Nephron (organoid): ENCODE data around the gene SNRNP48.

Experiments
- H3K27ac Mint-ChIP-seq, 3 experiments: 2 replicates each; pipeline ENCODE4 v1.8.0; 2020; ENCODE audit warnings: mixed read lengths in 3 of 3, mild to moderate bottlenecking in 2 of 3, moderate library complexity in 1 of 3
- H3K27me3 Mint-ChIP-seq: 2 replicates; pipeline ENCODE4 v1.8.0; 2021; ENCODE audit warnings: low read depth, mild to moderate bottlenecking, moderate library complexity, mixed read lengths
- H3K36me3 Mint-ChIP-seq: 2 replicates; pipeline ENCODE4 v1.8.0; 2020; ENCODE audit warnings: low read depth, mixed read lengths
- H3K4me1 Mint-ChIP-seq: 2 replicates; pipeline ENCODE4 v1.8.0; 2020; ENCODE audit warnings: mixed read lengths
- H3K4me3 Mint-ChIP-seq, 3 experiments: 2 replicates each; pipeline ENCODE4 v1.8.0; 2020; ENCODE audit warnings: mild to moderate bottlenecking in 3 of 3, mixed read lengths in 3 of 3, moderate library complexity in 2 of 3
- H3K9me3 Mint-ChIP-seq: 2 replicates; pipeline ENCODE4 v1.8.0; 2020; ENCODE audit warnings: mixed read lengths
- TF ChIP-seq, protein P1 (sequence below), 3 experiments: fragments of 200-600 bp; sonication (generic); IDR thresholded peaks; one replicate each; pipeline ENCODE4 v1.5.0; 2021; ENCODE audit warnings: antibody characterized with exemption in 3 of 3; ENCODE audit not compliant: unreplicated experiment in 3 of 3

SNRNP48 gene, protein sequence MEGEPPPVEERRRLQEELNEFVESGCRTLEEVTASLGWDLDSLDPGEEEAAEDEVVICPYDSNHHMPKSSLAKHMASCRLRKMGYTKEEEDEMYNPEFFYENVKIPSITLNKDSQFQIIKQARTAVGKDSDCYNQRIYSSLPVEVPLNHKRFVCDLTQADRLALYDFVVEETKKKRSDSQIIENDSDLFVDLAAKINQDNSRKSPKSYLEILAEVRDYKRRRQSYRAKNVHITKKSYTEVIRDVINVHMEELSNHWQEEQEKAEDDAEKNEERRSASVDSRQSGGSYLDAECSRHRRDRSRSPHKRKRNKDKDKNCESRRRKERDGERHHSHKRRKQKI

DNA sequence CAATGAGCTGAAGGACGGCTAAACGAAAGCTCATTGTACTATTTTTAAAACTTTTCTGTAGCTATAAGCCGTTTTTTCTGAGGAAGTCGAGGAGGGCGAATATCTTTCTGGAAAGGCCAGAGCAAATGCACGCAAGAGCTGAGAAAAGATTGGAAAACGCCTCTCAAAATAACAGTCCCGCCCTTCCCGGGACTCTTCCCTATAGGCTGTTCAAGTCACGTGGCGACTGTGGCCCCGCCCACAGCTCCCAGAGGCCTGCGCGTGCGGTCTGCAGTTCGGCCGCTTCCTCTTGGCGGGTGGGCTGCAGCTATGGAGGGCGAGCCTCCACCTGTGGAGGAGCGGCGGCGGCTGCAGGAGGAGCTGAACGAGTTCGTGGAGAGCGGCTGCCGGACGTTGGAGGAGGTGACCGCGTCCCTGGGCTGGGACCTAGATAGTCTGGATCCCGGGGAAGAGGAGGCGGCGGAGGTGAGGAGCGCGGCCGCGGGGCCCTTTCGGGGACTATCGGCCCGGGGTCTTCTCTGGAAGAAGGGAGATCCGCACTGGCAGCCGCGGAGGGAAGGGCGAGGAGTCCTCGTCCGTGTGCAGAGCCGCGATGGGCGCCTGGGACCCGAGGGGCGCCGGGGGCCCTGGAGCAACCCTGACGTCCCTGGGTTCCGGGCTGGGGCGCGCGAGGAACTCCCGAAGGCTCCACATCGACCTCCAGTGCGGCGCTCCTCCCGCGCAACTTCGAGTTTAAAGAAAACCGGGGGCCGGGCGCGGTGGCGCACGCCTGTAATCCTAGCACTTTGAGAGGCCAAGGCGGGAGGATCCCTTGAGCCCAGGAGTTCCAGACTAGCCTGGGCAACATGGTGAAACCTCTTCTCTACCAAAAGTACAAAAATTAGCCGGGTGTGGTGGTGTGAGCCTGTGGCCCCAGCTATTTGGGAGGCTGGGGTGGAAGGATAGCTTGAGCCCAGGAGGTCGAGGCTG is at the start of gene SNRNP48:
TSS of gene SNRNP48 (plus strand) at position 250 of the 969 bp plus-strand sequence. CDS start at position 310, 60 bp downstream.
- H3K4me3 Mint-ChIP-seq: peak within 1 kb of the TSS; percentile 96 to 99 (median 97)

DNA sequence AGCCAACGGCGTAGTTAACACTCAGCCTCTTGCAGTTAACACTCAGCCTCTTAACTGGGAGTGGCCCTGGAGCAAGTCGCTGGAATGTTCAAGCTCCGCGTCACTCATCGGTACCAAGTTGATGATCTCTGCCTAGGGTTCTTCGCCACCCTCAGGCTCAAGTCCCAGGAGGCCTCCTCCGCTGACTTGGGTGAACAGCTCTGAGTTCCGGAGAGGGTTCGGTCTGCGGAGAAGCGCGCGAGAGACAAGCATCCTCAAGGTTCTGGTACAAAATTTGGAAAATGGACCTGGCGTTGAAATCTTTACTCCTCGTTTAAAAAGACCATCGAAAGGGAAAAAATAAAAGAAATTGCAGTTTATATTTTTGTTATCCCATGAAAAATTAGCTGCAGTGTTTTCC is 49.4 kb upstream of the SNRNP48 start:
- Mint-ChIP-seq H3K4me3 (peak overlapping the region; percentile 84 to 93 (median 85)), H3K36me3 (no peaks in the 10 kb centered on the region), H3K9me3 (no peaks in the 10 kb centered on the region), H3K27me3 (peaks cover 92% of the 10 kb centered on the region), H3K27ac (peak overlapping the region; percentile 47 to 98 (median 90)), H3K4me1 (peaks cover 9% of the 10 kb centered on the region)
- TF ChIP-seq, protein P1, sequence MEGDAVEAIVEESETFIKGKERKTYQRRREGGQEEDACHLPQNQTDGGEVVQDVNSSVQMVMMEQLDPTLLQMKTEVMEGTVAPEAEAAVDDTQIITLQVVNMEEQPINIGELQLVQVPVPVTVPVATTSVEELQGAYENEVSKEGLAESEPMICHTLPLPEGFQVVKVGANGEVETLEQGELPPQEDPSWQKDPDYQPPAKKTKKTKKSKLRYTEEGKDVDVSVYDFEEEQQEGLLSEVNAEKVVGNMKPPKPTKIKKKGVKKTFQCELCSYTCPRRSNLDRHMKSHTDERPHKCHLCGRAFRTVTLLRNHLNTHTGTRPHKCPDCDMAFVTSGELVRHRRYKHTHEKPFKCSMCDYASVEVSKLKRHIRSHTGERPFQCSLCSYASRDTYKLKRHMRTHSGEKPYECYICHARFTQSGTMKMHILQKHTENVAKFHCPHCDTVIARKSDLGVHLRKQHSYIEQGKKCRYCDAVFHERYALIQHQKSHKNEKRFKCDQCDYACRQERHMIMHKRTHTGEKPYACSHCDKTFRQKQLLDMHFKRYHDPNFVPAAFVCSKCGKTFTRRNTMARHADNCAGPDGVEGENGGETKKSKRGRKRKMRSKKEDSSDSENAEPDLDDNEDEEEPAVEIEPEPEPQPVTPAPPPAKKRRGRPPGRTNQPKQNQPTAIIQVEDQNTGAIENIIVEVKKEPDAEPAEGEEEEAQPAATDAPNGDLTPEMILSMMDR (IDR thresholded peaks at IDR 0.05; ENCODE audit: unreplicated experiment in 3 of 3): no peak

More for the DNA sequence above, at the start of gene SNRNP48:
- peaks cover 31% of the 10 kb centered on the region for H3K4me1 Mint-ChIP-seq
- no peaks in the 10 kb centered on the region for H3K9me3 Mint-ChIP-seq
- no peaks in the 10 kb centered on the region for H3K27me3 Mint-ChIP-seq
- peak within 1 kb of the TSS; percentile 85 to 96 (median 95) for H3K27ac Mint-ChIP-seq
- TF ChIP-seq, protein P1 (IDR thresholded peaks at IDR 0.05; ENCODE audit: unreplicated experiment in 3 of 3): no peak
- H3K36me3 Mint-ChIP-seq: peaks cover 14% of the 10 kb centered on the region

DNA sequence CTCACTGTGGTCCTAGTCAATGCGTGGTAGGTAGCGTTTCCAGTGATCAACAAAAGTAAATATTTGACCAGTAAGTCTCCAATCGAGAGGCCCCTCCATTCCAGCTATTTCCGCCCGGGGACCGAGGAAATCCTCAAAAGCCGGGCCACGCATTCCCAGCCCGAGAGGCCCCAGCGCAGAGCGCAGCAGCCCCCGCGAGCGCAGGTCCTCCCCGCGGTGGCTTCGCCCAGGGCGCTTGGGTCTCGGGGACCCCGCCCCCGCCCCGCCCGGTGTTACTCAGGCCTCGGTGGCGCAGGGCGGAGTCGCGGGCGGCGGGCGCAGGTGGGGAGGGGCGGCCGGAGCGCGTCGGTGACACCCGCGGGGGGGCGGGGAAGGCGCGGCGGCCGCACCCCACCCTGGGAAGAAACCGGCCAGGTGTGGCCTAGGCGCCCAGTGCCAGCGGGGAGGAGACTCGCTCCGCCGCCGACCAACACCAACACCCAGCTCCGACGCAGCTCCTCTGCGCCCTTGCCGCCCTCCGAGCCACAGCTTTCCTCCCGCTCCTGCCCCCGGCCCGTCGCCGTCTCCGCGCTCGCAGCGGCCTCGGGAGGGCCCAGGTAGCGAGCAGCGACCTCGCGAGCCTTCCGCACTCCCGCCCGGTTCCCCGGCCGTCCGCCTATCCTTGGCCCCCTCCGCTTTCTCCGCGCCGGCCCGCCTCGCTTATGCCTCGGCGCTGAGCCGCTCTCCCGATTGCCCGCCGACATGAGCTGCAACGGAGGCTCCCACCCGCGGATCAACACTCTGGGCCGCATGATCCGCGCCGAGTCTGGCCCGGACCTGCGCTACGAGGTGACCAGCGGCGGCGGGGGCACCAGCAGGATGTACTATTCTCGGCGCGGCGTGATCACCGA is 48.6 kb upstream of the SNRNP48 start, which contains the start of gene DSP:
TSS of gene DSP (plus strand) at position 497 of the 890 bp plus-strand sequence. CDS start at position 742, 245 bp downstream.
- TF ChIP-seq, protein P1 (IDR thresholded peaks at IDR 0.05; ENCODE audit: unreplicated experiment in 3 of 3): no peak
- Mint-ChIP-seq H3K36me3 (no peaks in the 10 kb centered on the region), H3K27ac (peak within 1 kb of the TSS; percentile 55 to 98 (median 94)), H3K9me3 (no peaks in the 10 kb centered on the region), H3K4me3 (peak within 1 kb of the TSS; percentile 91 to 98 (median 96)), H3K27me3 (peaks cover 92% of the 10 kb centered on the region), H3K4me1 (peaks cover 9% of the 10 kb centered on the region)

DNA sequence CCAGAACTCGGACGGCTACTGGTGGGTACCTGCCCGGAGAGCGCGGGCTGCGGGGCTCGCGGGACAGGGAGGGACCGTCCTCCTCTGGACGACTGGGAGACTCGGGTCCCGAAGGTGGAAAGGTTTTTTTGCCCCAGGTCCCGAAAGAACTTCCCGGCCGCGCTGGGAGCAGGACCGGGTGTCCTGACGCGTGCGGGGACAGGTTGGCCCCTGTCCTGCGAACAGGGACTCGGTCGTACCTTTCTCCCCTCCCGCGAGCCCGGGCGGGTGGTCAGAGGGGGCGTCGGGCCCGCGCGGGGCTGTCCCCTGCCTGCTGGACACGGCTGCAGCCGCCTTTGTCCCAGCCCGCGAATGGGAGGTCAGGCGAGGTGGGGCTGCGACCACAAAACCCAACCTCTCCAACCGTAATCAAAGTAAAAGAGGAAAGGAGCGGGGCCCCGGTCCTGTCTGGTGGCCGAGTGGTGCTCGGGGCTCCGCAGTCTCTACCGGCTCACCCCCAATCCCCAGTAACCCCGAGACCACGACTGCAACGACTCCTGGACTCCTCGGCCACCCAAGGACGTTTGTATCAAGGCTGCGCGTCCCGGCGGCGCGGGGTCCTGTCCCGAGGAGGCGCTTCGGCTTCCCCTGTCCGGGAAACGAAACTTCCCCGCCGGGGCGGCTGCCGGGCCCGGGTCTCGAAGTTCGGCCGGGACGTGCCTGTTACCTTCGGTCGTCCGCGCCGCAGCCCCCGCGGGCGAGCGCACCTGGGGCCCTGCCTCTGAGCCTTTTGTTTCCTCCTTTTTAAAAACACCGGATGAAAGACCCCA is 47.7 kb upstream of the SNRNP48 start:
- Mint-ChIP-seq H3K27me3 (peaks cover 93% of the 10 kb centered on the region), H3K27ac (peak overlapping the region; percentile 55 to 98 (median 94)), H3K36me3 (no peaks in the 10 kb centered on the region), H3K4me1 (peaks cover 9% of the 10 kb centered on the region), H3K4me3 (peak overlapping the region; percentile 91 to 98 (median 96)), H3K9me3 (no peaks in the 10 kb centered on the region)
- TF ChIP-seq, protein P1 (IDR thresholded peaks at IDR 0.05; ENCODE audit: unreplicated experiment in 3 of 3): no peak
